ENCODE results near the gene CISD1.

Gene CISD1

GRCh38 chr10:58311026-58311425 is 42.1 kb downstream of the CISD1 start:
- DNase-seq (ENCODE audit: low read depth, low spot score) = no peak

- DNase-seq (ENCODE audit: low read depth, low spot score) = no peak
Measured at GRCh38 chr10:58316874-58317273, 47.9 kb downstream of the CISD1 start.

GRCh38 chr10:58318346-58318745 is 49.4 kb downstream of the CISD1 start:
- DNase-seq (ENCODE audit: low read depth, low spot score) = no peak

GRCh38 chr10:58319599-58319998 is 50.6 kb downstream of the CISD1 start:
- no peak for DNase-seq (ENCODE audit: low read depth, low spot score)

GRCh38 chr10:58320351-58321049 is 51.5 kb downstream of the CISD1 start:
- no peak for DNase-seq (ENCODE audit: low read depth, low spot score)

- DNase-seq (ENCODE audit: low read depth, low spot score) = no peak
Measured at GRCh38 chr10:58322072-58322834, 53.3 kb downstream of the CISD1 start.

GRCh38 chr10:58322835-58323209 is 53.9 kb downstream of the CISD1 start:
- DNase-seq (ENCODE audit: low read depth, low spot score) = no peak

- DNase-seq (ENCODE audit: low read depth, low spot score) = no peak
Measured at GRCh38 chr10:58326967-58327381, 58.0 kb downstream of the CISD1 start.

- no peak for DNase-seq (ENCODE audit: low read depth, low spot score)
Measured at GRCh38 chr10:58328233-58328632, 59.3 kb downstream of the CISD1 start.

- DNase-seq (ENCODE audit: low read depth, low spot score) = no peak
Measured at GRCh38 chr10:58330431-58330830, 61.5 kb downstream of the CISD1 start.

GRCh38 chr10:58331646-58332045 is 62.7 kb downstream of the CISD1 start:
- no peak for DNase-seq (ENCODE audit: low read depth, low spot score)

- DNase-seq (ENCODE audit: low read depth, low spot score) = peak; percentile 57
Measured at GRCh38 chr10:58334817-58335305, 65.9 kb downstream of the CISD1 start, which contains the start of gene UBE2D1. Gene UBE2D1, plus strand, starts transcription at chr10:58335006. Its CDS starts 196 bp downstream, at chr10:58335202.

- no peak for DNase-seq (ENCODE audit: low read depth, low spot score)
Measured at GRCh38 chr10:58335306-58336005, 66.5 kb downstream of the CISD1 start.

- DNase-seq (ENCODE audit: low read depth, low spot score) = no peak
Measured at GRCh38 chr10:58336242-58336641, 67.3 kb downstream of the CISD1 start.
